Stimulated activated CD8-positive, alpha-beta memory T cell treated with anti-CD3 and anti-CD28 coated beads, Interleukin-15, amount 100 ng/mL, for 48 hours (primary cell): ENCODE measurements around the gene PCDH18.
"Not testable (repeated sequence)": the region's sequence is repeated elsewhere in the genome, so short reads cannot be mapped to it uniquely, and the experiment has no call there.

Experiments
- DNase-seq, 2 donors: peaks; one replicate each; pipeline ENCODE4 v3.0.0-alpha.2; 2020; ENCODE audit warnings: low read depth in 2 of 2

Gene PCDH18

GRCh38 chr4:137531986-137532868 is at the start of gene PCDH18:
TSS of gene PCDH18 (minus strand) at chr4:137532494. CDS start at chr4:137532088, 406 bp downstream.
- no peak for DNase-seq

- DNase-seq: no peak
Measured at GRCh38 chr4:137576446-137576845, 44.2 kb upstream of the PCDH18 start.

GRCh38 chr4:137572647-137573046 is 40.4 kb upstream of the PCDH18 start:
- DNase-seq: no peak

- DNase-seq: no peak
Measured at GRCh38 chr4:137572163-137572562, 39.9 kb upstream of the PCDH18 start.

- DNase-seq: no peak
Measured at GRCh38 chr4:137559801-137560200, 27.5 kb upstream of the PCDH18 start.

GRCh38 chr4:137558951-137559350 is 26.7 kb upstream of the PCDH18 start:
- no peak for DNase-seq

GRCh38 chr4:137545461-137545861 is 13.2 kb upstream of the PCDH18 start:
- no peak for DNase-seq

- no peak for DNase-seq
Measured at GRCh38 chr4:137543648-137544047, 11.4 kb upstream of the PCDH18 start.

- no peak for DNase-seq
Measured at GRCh38 chr4:137543198-137543597, 10.9 kb upstream of the PCDH18 start.

- DNase-seq: no peak
Measured at GRCh38 chr4:137541876-137542646, 9.8 kb upstream of the PCDH18 start.

GRCh38 chr4:137541181-137541580 is 8.9 kb upstream of the PCDH18 start:
- no peak for DNase-seq

- DNase-seq: no peak
Measured at GRCh38 chr4:137540356-137540755, 8.1 kb upstream of the PCDH18 start.

GRCh38 chr4:137538526-137538925 is 6.2 kb upstream of the PCDH18 start:
- DNase-seq: no peak

- not testable (repeated sequence) for DNase-seq
Measured at GRCh38 chr4:137537807-137538206, 5.5 kb upstream of the PCDH18 start.

GRCh38 chr4:137536789-137537561 is 4.7 kb upstream of the PCDH18 start:
- no peak for DNase-seq

- no peak for DNase-seq
Measured at GRCh38 chr4:137535718-137536117, 3.4 kb upstream of the PCDH18 start.

GRCh38 chr4:137534516-137534915 is 2.2 kb upstream of the PCDH18 start:
- no peak for DNase-seq

GRCh38 chr4:137533855-137534254 is 1.6 kb upstream of the PCDH18 start:
- no peak for DNase-seq

- no peak for DNase-seq
Measured at GRCh38 chr4:137532869-137533236, 559 bp upstream of the PCDH18 start.

GRCh38 chr4:137531168-137531985 is 917 bp downstream of the PCDH18 start:
- no peak for DNase-seq

GRCh38 chr4:137530176-137530575 is 2.1 kb downstream of the PCDH18 start:
- DNase-seq: no peak
